ENCODE results near the gene KLC3. TPM values are rescaled to one million over a fixed set of nuclear protein-coding genes. Genes with fewer than 3 reads are reported as not detected.

KLC3 gene
- total and polyA plus RNA-seq, 7 donors: 0.09 TPM; not detected in 6

DNA sequence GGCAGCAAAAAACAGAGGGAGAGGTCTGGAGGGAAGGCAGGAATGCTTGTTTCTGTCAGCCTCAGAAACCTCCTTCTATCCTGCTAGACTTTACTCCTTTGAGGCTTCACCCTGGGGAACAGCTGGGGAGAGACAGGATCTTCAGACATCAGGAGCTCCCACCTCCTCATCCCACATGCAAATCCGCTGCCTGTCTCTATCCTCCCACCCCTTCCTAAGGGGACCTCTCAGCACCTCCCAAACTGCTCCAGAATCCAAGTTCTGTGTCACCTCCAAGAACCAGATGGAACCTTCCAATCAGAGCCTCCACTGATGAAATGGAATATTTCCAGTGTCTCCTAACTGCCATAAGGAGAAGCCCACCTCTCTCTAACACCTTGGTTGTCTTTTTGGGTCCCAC lies 39.6 kb downstream of the KLC3 start:
- Histone ChIP-seq H3K27ac (no peak overlapping the region), H3K36me3 (no peaks in the 10 kb centered on the region), H3K4me1 (peaks cover 0 to 8% (median 2%) of the 10 kb centered on the region in 4 donors), H3K9me3 (no peaks in the 10 kb centered on the region), H3K4me3 (no peak overlapping the region), H3K27me3 (peaks cover under 1 to 9% (median 7%) of the 10 kb centered on the region in 3 donors)
- no peak for TF ChIP-seq POLR2A (IDR thresholded peaks at IDR 0.05)
- TF ChIP-seq EP300 (IDR thresholded peaks at IDR 0.05): no peak
- no peak for TF ChIP-seq CTCF (IDR thresholded peaks at IDR 0.05)
- TF ChIP-seq POLR2AphosphoS5 (IDR thresholded peaks at IDR 0.05): no peak
- intact Hi-C loops (cut with DNase I): no loop called here
- no peak for DNase-seq
- 83 to 90% methylated on average over 1 of the region's 1 CpG for WGBS, 2 donors

DNA sequence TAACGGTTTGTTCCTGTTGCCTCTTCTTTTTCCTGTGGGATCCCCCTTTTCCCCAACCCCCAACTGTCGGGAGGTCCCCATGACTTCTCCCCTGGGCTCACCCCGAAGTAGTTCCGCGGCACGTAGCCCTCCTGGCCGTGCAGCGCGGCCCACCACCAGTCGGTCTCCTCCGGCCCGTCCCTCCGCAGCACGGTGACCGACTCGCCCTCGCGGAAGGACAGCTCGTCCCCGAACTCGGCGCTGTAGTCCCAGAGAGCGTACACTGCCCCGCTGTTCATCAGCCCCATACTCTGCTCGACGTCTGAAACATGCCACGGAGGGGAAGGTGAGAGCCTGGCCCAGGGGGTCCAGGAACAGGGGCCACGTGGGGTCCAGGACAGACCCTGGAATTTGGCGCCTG lies 41.9 kb downstream of the KLC3 start:
- intact Hi-C loops (cut with DNase I): no loop called here
- peaks cover 0 to 11% (median 8%) of the 10 kb centered on the region in 4 donors for H3K4me1 ChIP-seq
- no peak overlapping the region for H3K27ac ChIP-seq
- no peak overlapping the region for H3K4me3 ChIP-seq
- H3K27me3 ChIP-seq: peaks cover 14 to 32% (median 22%) of the 10 kb centered on the region in 3 donors
- H3K36me3 ChIP-seq: no peaks in the 10 kb centered on the region
- WGBS, 2 donors: 90 to 95% methylated on average over 29 of the region's 29 CpGs
- no peak for DNase-seq
- no peaks in the 10 kb centered on the region for H3K9me3 ChIP-seq
- TF ChIP-seq EP300 (IDR thresholded peaks at IDR 0.05) (no peak), CTCF (IDR thresholded peaks at IDR 0.05) (no peak), POLR2A (IDR thresholded peaks at IDR 0.05) (no peak), POLR2AphosphoS5 (IDR thresholded peaks at IDR 0.05) (no peak)

- DNase-seq: no peak
- no peak overlapping the region for H3K27ac ChIP-seq
- 17 to 23% methylated on average over 75 of the region's 75 CpGs for WGBS, 2 donors
Observed at GRCh38 chr19:45385392-45386221, 45.1 kb downstream of the KLC3 start.

DNA sequence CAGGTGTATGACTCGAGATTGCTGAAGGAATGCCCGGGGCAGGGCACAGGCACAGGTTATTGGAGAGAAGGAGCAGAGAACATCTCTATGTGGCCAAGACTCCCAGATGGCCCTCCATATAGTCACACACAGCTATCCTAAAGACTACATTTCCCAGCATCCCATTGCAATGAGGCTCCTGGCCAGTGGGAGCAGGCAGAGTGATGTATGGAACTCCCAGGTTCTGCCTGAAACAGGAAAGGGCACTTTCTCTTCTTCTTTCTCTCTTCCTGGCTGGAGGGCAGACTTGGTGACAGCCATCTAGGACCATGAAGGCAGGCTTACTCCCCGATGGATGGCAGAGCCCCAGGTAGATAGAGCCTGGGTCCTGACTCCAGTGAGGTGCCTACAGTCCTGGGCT lies 50.8 kb downstream of the KLC3 start:
- H3K27me3 ChIP-seq: peaks cover under 1 to 14% (median 6%) of the 10 kb centered on the region in 3 donors
- H3K4me1 ChIP-seq: no peaks in the 10 kb centered on the region
- TF ChIP-seq CTCF (IDR thresholded peaks at IDR 0.05): no peak
- TF ChIP-seq POLR2A (IDR thresholded peaks at IDR 0.05): no peak
- no peak for TF ChIP-seq POLR2AphosphoS5 (IDR thresholded peaks at IDR 0.05)
- no peak for TF ChIP-seq EP300 (IDR thresholded peaks at IDR 0.05)
- no peaks in the 10 kb centered on the region for H3K9me3 ChIP-seq
- WGBS, 2 donors: 78 to 84% methylated on average over 3 of the region's 3 CpGs
- intact Hi-C loops (cut with DNase I): no loop called here
- no peak overlapping the region for H3K27ac ChIP-seq
- no peak overlapping the region for H3K4me3 ChIP-seq
- H3K36me3 ChIP-seq: no peaks in the 10 kb centered on the region
- no peak for DNase-seq

More at GRCh38 chr19:45385392-45386221, 45.1 kb downstream of the KLC3 start:
- Histone ChIP-seq H3K36me3 (no peaks in the 10 kb centered on the region), H3K27me3 (peaks cover 14 to 35% (median 22%) of the 10 kb centered on the region in 3 donors), H3K4me3 (no peak overlapping the region), H3K4me1 (peaks cover 0 to 11% (median 8%) of the 10 kb centered on the region in 4 donors), H3K9me3 (no peaks in the 10 kb centered on the region)
- TF ChIP-seq POLR2A (IDR thresholded peaks at IDR 0.05) (no peak), EP300 (IDR thresholded peaks at IDR 0.05) (no peak), POLR2AphosphoS5 (IDR thresholded peaks at IDR 0.05) (no peak), CTCF (IDR thresholded peaks at IDR 0.05) (no peak)
- intact Hi-C loops (cut with DNase I): no loop called here

All from sigmoid colon (tissue), 7 donors.